ENCODE results near the gene SLC49A4.

Gene SLC49A4

DNA sequence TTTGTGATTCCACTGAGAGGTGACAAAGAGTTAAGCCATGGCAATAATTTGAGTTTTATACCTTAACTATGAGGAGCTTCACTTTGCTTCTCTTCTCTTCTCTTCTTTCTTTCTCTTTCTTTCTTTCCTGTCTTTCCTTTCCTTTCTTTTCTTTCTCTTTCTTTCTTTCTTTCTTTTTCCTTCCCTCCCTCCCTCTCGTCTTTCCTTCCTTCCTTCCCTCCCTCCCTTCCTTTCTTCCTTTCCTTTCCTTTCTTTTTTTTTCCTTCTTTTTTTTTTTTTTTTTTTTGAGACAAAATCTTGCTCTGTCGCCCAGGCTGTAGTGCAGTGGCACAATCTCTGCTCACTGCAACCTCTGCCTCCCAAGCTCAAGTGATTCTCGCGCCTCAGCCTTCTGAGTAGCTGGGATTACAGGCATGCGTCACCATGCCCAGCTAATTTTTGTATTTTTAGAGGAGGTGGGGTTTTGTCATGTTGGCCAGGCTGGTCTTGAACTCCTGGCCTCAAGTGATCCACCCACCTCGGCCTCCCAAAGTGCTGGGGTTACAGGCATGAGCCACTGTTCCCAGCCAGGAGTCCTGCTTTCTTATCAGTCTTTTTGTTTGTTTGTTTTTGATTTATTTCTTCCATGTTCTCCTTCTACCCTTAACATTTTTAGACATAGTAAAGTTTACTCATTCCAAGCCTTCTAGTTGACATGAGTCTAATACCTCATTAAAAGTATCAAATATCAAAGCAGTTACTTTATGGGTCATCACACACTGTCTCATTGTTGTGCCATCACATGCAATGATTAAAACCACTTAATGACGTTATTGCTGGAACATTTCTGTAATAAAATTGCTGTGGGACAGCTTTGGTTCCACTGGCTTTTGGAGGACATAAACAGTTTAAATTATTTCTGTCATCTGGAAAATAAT lies 29.9 kb downstream of the SLC49A4 start:
- Histone ChIP-seq H3K9me2 (replicated peaks; ENCODE audit: low read depth, low read length) (no peaks in the 10 kb centered on the region), H3F3A (ENCODE audit: low read depth) (no peaks in the 10 kb centered on the region), H3K36me3 (ENCODE audit: insufficient read depth, low read length) (peaks cover 9% of the 10 kb centered on the region), H3K9ac (ENCODE audit: low read depth, low read length, poor library complexity, severe bottlenecking) (no peak overlapping the region), H3K4me2 (ENCODE audit: low read depth, low read length, poor library complexity, severe bottlenecking) (no peak overlapping the region), H3K4me1 (ENCODE audit: insufficient read depth, low read length, poor library complexity, severe bottlenecking) (peaks cover 5% of the 10 kb centered on the region), H3K9me3 (ENCODE audit: insufficient read depth, low read depth, low read length) (no peaks in the 10 kb centered on the region; the same call in 1 of the 2 replicates), H3K4me3 (ENCODE audit: low read length, poor library complexity, severe bottlenecking) (no peak overlapping the region), H3K79me2 (ENCODE audit: insufficient read depth, low read length) (no peaks in the 10 kb centered on the region), H2AFZ (ENCODE audit: low read length) (no peak overlapping the region), H4K20me1 (ENCODE audit: insufficient read depth, low read length, poor library complexity, severe bottlenecking) (no peaks in the 10 kb centered on the region), H3K27me3 (ENCODE audit: insufficient read depth, low read length, poor library complexity, severe bottlenecking) (no peaks in the 10 kb centered on the region)
- TF ChIP-seq EZH2phosphoT487 (IDR thresholded peaks at IDR 0.05; ENCODE audit: borderline replicate concordance), result no peak
- TF ChIP-seq, protein P1, sequence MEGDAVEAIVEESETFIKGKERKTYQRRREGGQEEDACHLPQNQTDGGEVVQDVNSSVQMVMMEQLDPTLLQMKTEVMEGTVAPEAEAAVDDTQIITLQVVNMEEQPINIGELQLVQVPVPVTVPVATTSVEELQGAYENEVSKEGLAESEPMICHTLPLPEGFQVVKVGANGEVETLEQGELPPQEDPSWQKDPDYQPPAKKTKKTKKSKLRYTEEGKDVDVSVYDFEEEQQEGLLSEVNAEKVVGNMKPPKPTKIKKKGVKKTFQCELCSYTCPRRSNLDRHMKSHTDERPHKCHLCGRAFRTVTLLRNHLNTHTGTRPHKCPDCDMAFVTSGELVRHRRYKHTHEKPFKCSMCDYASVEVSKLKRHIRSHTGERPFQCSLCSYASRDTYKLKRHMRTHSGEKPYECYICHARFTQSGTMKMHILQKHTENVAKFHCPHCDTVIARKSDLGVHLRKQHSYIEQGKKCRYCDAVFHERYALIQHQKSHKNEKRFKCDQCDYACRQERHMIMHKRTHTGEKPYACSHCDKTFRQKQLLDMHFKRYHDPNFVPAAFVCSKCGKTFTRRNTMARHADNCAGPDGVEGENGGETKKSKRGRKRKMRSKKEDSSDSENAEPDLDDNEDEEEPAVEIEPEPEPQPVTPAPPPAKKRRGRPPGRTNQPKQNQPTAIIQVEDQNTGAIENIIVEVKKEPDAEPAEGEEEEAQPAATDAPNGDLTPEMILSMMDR (conservative IDR thresholded peaks at IDR 0.05; ENCODE audit: low read length), result no peak

DNA sequence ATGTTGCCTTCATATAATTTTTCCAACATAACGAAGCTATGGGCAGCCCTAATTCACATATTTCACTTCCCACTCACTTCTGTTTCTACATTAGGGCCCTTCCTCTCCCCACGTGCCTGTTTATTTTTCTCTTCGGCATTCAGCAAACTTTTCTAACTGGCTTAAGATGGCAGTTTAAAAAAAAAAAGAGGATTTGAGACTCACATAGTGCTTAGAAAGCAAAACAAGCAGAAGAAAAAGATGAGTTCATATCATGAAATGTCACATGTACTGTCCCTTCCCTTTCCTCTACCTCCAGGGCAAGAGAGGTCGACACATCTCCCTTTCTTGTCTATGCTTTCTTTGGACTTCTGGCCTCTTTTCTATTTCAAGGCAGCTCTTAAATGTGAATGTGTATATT lies 30.6 kb downstream of the SLC49A4 start:
- H3K36me3 ChIP-seq (ENCODE audit: insufficient read depth, low read length), result peaks cover 9% of the 10 kb centered on the region
- H3K4me3 ChIP-seq (ENCODE audit: low read length, poor library complexity, severe bottlenecking), result no peak overlapping the region
- H3K4me1 ChIP-seq (ENCODE audit: insufficient read depth, low read length, poor library complexity, severe bottlenecking), result peaks cover 5% of the 10 kb centered on the region
- H3F3A ChIP-seq (ENCODE audit: low read depth), result no peaks in the 10 kb centered on the region
- H2AFZ ChIP-seq (ENCODE audit: low read length), result no peak overlapping the region
- no peaks in the 10 kb centered on the region for H4K20me1 ChIP-seq (ENCODE audit: insufficient read depth, low read length, poor library complexity, severe bottlenecking)
- no peaks in the 10 kb centered on the region; the same call in 1 of the 2 replicates for H3K9me3 ChIP-seq (ENCODE audit: insufficient read depth, low read depth, low read length)
- no peak overlapping the region for H3K9ac ChIP-seq (ENCODE audit: low read depth, low read length, poor library complexity, severe bottlenecking)
- no peak for TF ChIP-seq EZH2phosphoT487 (IDR thresholded peaks at IDR 0.05; ENCODE audit: borderline replicate concordance)
- TF ChIP-seq, protein P1 (conservative IDR thresholded peaks at IDR 0.05; ENCODE audit: low read length), result no peak
- H3K9me2 ChIP-seq (replicated peaks; ENCODE audit: low read depth, low read length), result no peaks in the 10 kb centered on the region
- no peaks in the 10 kb centered on the region for H3K79me2 ChIP-seq (ENCODE audit: insufficient read depth, low read length)
- no peak overlapping the region for H3K4me2 ChIP-seq (ENCODE audit: low read depth, low read length, poor library complexity, severe bottlenecking)
- H3K27me3 ChIP-seq (ENCODE audit: insufficient read depth, low read length, poor library complexity, severe bottlenecking), result no peaks in the 10 kb centered on the region

DNA sequence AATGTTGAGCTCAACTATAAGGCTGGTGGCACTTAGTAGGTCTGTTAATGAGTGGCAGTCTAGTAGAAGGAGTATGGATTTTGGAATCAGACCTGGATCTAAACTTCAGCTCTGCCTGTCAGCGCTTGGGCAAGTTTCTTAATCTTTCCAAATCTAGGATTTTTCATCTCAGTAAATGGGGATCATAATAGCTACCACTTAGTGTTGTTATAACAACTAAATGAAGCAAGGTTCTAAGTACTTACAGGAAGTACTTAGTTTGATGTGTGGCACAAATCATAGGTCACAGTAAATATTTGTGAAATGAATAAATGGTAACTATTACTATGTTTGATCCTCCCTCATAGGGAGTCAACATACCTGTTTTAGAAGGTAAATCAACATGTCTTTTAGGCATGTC lies 31.4 kb downstream of the SLC49A4 start:
- H2AFZ ChIP-seq (ENCODE audit: low read length), result no peak overlapping the region
- no peak overlapping the region for H3K9ac ChIP-seq (ENCODE audit: low read depth, low read length, poor library complexity, severe bottlenecking)
- no peak overlapping the region for H3K4me2 ChIP-seq (ENCODE audit: low read depth, low read length, poor library complexity, severe bottlenecking)
- no peaks in the 10 kb centered on the region for H3K27me3 ChIP-seq (ENCODE audit: insufficient read depth, low read length, poor library complexity, severe bottlenecking)
- H4K20me1 ChIP-seq (ENCODE audit: insufficient read depth, low read length, poor library complexity, severe bottlenecking), result no peaks in the 10 kb centered on the region
- no peak overlapping the region for H3K4me3 ChIP-seq (ENCODE audit: low read length, poor library complexity, severe bottlenecking)
- H3K4me1 ChIP-seq (ENCODE audit: insufficient read depth, low read length, poor library complexity, severe bottlenecking), result peaks cover 5% of the 10 kb centered on the region
- no peaks in the 10 kb centered on the region for H3K9me2 ChIP-seq (replicated peaks; ENCODE audit: low read depth, low read length)
- H3F3A ChIP-seq (ENCODE audit: low read depth), result no peaks in the 10 kb centered on the region
- no peaks in the 10 kb centered on the region for H3K79me2 ChIP-seq (ENCODE audit: insufficient read depth, low read length)
- no peak for TF ChIP-seq EZH2phosphoT487 (IDR thresholded peaks at IDR 0.05; ENCODE audit: borderline replicate concordance)
- TF ChIP-seq, protein P1 (conservative IDR thresholded peaks at IDR 0.05; ENCODE audit: low read length), result no peak
- peaks cover 9% of the 10 kb centered on the region for H3K36me3 ChIP-seq (ENCODE audit: insufficient read depth, low read length)
- H3K9me3 ChIP-seq (ENCODE audit: insufficient read depth, low read depth, low read length), result no peaks in the 10 kb centered on the region
